Fibroblast of lung (primary cell): ENCODE measurements around the gene BMPR1B. TPM values are rescaled to one million over a fixed set of nuclear protein-coding genes. Genes with fewer than 3 reads are reported as not detected.

Experiments used
- DNase-seq, 2 donors: peaks; one replicate each; pipeline versions ENCODE4 v3.0.0 to v3.0.0-alpha.2; 2010; ENCODE audit warnings: low read depth in 2 of 2
- H2AFZ ChIP-seq: 2 replicates; pipeline ENCODE4 v1.5.1; 2012; ENCODE audit warnings: low read length, control low read depth, inconsistent platforms
- H3K27ac ChIP-seq: 2 replicates; pipeline ENCODE4 v1.5.1; 2011; ENCODE audit warnings: low read length, control low read depth; ENCODE audit not compliant: insufficient read depth
- H3K27me3 ChIP-seq: 2 replicates; pipeline ENCODE4 v1.5.1; 2011; ENCODE audit warnings: mild to moderate bottlenecking, low read length; ENCODE audit not compliant: control insufficient read depth, insufficient read depth
- H3K36me3 ChIP-seq: 2 replicates; pipeline ENCODE4 v1.5.1; 2011; ENCODE audit warnings: low read length; ENCODE audit not compliant: control insufficient read depth, insufficient read depth
- H3K4me1 ChIP-seq: 2 replicates; pipeline ENCODE4 v1.5.1; 2011; ENCODE audit warnings: low read length; ENCODE audit not compliant: control insufficient read depth, insufficient read depth; ENCODE audit errors: extremely low read depth
- H3K4me2 ChIP-seq: 2 replicates; pipeline ENCODE4 v1.5.1; 2011; ENCODE audit warnings: low read length, control low read depth; ENCODE audit not compliant: insufficient read depth; ENCODE audit errors: extremely low read depth
- H3K4me3 ChIP-seq, 4 experiments: fragments of 200-600 bp in 1 of 4; sonication (generic) in 1 of 4; replicated peaks in 1 of 4; 2 replicates each; pipeline ENCODE4 v1.5.1; 2011 to 2016; ENCODE audit warnings: low read length in 4 of 4, low read depth in 3 of 4, mild to moderate bottlenecking in 3 of 4, control low read depth in 2 of 4, inconsistent platforms in 1 of 4, mixed read lengths in 1 of 4; ENCODE audit not compliant: insufficient read depth in 1 of 4; ENCODE audit errors: control extremely low read depth in 1 of 4
- H3K79me2 ChIP-seq: 2 replicates; pipeline ENCODE4 v1.5.1; 2012; ENCODE audit warnings: mild to moderate bottlenecking, low read length, inconsistent platforms; ENCODE audit not compliant: control insufficient read depth, insufficient read depth
- H3K9ac ChIP-seq: 2 replicates; pipeline ENCODE4 v1.5.1; 2011; ENCODE audit warnings: mild to moderate bottlenecking, low read length, control low read depth; ENCODE audit not compliant: insufficient read depth
- H3K9me3 ChIP-seq: 2 replicates; pipeline ENCODE4 v1.5.1; 2012; ENCODE audit warnings: low read depth, low read length; ENCODE audit not compliant: control insufficient read depth, insufficient read depth
- H4K20me1 ChIP-seq: 2 replicates; pipeline ENCODE4 v1.5.1; 2011; ENCODE audit warnings: low read length; ENCODE audit not compliant: control insufficient read depth, insufficient read depth; ENCODE audit errors: extremely low read depth
- CTCF ChIP-seq, 2 donors: IDR thresholded peaks in 1 of 2; conservative IDR thresholded peaks in 1 of 2; 1 replicate in 1 of 2; 2 replicates in 1 of 2; pipeline ENCODE4 v1.5.1; 2011 to 2012; ENCODE audit warnings: low read length in 2 of 2, control low read depth in 1 of 2, inconsistent platforms in 1 of 2, low read depth in 1 of 2, mild to moderate bottlenecking in 1 of 2
- EZH2 ChIP-seq: IDR thresholded peaks from 2 replicates; pipeline ENCODE4 v1.5.1; 2012; ENCODE audit warnings: low read length, control low read depth, mild to moderate bottlenecking; ENCODE audit errors: missing control alignments
- polyA plus RNA-seq, 2 donors: library from polyadenylated mRNA; depleted of rRNA in 1 of 2; stranded (reverse) in 1 of 2; unstranded in 1 of 2; fragments of >200 nt; gene quantifications; 2 replicates each; pipeline ENCODE4 v1.2.1, GENCODE V29; 2011 to 2012; ENCODE audit warnings: missing spikeins in 1 of 2
- total RNA-seq: library from RNA; depleted of rRNA; stranded (reverse); fragments of >200 nt; gene quantifications from 2 replicates; pipeline ENCODE4 v1.2.1, GENCODE V29; 2014

Gene BMPR1B
- total and polyA plus RNA-seq, 2 donors (not counting 1 experiment from before 2014, with no cell fraction given) = 0.17 to 0.45 TPM

GRCh38 chr4:95141361-95141760 is 383.6 kb downstream of the BMPR1B start:
- no peak overlapping the region for H3K9ac ChIP-seq
- no peaks in the 10 kb centered on the region for H3K36me3 ChIP-seq
- H2AFZ ChIP-seq = no peak overlapping the region
- TF ChIP-seq EZH2 = no peak
- TF ChIP-seq CTCF (conservative IDR thresholded peaks at IDR 0.05 in 1 of 2, IDR thresholded peaks at IDR 0.05 in 1 of 2; ENCODE audit: low read depth in 1 of 2, low read length in 2 of 2) = no peak
- no peak for DNase-seq
- H3K27me3 ChIP-seq = no peaks in the 10 kb centered on the region
- no peak overlapping the region for H3K4me2 ChIP-seq
- H4K20me1 ChIP-seq = no peaks in the 10 kb centered on the region
- no peak overlapping the region for H3K27ac ChIP-seq
- H3K4me1 ChIP-seq = no peaks in the 10 kb centered on the region
- H3K9me3 ChIP-seq = no peaks in the 10 kb centered on the region
- no peaks in the 10 kb centered on the region for H3K79me2 ChIP-seq
- no peak overlapping the region for H3K4me3 ChIP-seq

GRCh38 chr4:95142932-95143331 is 385.2 kb downstream of the BMPR1B start:
- H3K27ac ChIP-seq = no peak overlapping the region
- DNase-seq = no peak

GRCh38 chr4:95151255-95151654 is 393.5 kb downstream of the BMPR1B start:
- Histone ChIP-seq H4K20me1 (no peaks in the 10 kb centered on the region), H3K27ac (no peak overlapping the region), H3K4me2 (no peak overlapping the region), H3K36me3 (no peaks in the 10 kb centered on the region), H3K27me3 (no peaks in the 10 kb centered on the region), H3K4me3 (no peak overlapping the region), H3K79me2 (no peaks in the 10 kb centered on the region), H3K9ac (no peak overlapping the region), H3K9me3 (no peaks in the 10 kb centered on the region), H2AFZ (no peak overlapping the region), H3K4me1 (no peaks in the 10 kb centered on the region)
- DNase-seq = no peak
- TF ChIP-seq CTCF (conservative IDR thresholded peaks at IDR 0.05 in 1 of 2, IDR thresholded peaks at IDR 0.05 in 1 of 2; ENCODE audit: low read depth in 1 of 2, low read length in 2 of 2) (no peak), EZH2 (no peak)

More at GRCh38 chr4:95142932-95143331, 385.2 kb downstream of the BMPR1B start:
- Histone ChIP-seq H3K79me2 (no peaks in the 10 kb centered on the region), H4K20me1 (no peaks in the 10 kb centered on the region), H3K4me1 (no peaks in the 10 kb centered on the region), H3K4me3 (no peak overlapping the region), H3K9me3 (no peaks in the 10 kb centered on the region), H3K36me3 (no peaks in the 10 kb centered on the region), H3K4me2 (no peak overlapping the region), H3K27me3 (no peaks in the 10 kb centered on the region), H2AFZ (no peak overlapping the region), H3K9ac (no peak overlapping the region)
- no peak for TF ChIP-seq EZH2
- no peak for TF ChIP-seq CTCF (conservative IDR thresholded peaks at IDR 0.05 in 1 of 2, IDR thresholded peaks at IDR 0.05 in 1 of 2; ENCODE audit: low read depth in 1 of 2, low read length in 2 of 2)
